Lung (tissue), 12 donors: ENCODE data around the gene PXK. TPM values are rescaled to one million over a fixed set of nuclear protein-coding genes. Genes with fewer than 3 reads are reported as not detected.

Source experiments
- ATAC-seq: fragments of 200-7000 bp; cut with Tn5 transposase; one replicate; pipeline ENCODE4 v1.9.1; 2020; ENCODE audit warnings: moderate number of reproducible peaks; ENCODE audit not compliant: insufficient read depth, low FRiP score
- DNase-seq, 3 donors: peaks; one replicate each; pipeline ENCODE4 v3.0.0-alpha.2; 2013 to 2017
- H3K27ac ChIP-seq, 2 donors: one replicate each; pipeline ENCODE4 v1.5.1; 2013; ENCODE audit warnings: mild to moderate bottlenecking in 2 of 2, moderate library complexity in 2 of 2, control low read depth in 1 of 2, inconsistent platforms in 1 of 2, low read depth in 1 of 2, low read length in 1 of 2
- H3K27me3 ChIP-seq, 3 donors: one replicate each; pipeline ENCODE4 v1.5.1; 2013; ENCODE audit warnings: low read length in 2 of 3; ENCODE audit not compliant: control insufficient read depth in 3 of 3, insufficient read depth in 3 of 3
- H3K36me3 ChIP-seq, 4 donors: one replicate each; pipeline ENCODE4 v1.5.1; 2013; ENCODE audit warnings: low read length in 4 of 4, mild to moderate bottlenecking in 1 of 4, moderate library complexity in 1 of 4; ENCODE audit not compliant: control insufficient read depth in 4 of 4, insufficient read depth in 4 of 4
- H3K4me1 ChIP-seq, 5 donors: one replicate each; pipeline ENCODE4 v1.5.1; 2013; ENCODE audit warnings: low read length in 5 of 5, mild to moderate bottlenecking in 2 of 5, moderate library complexity in 1 of 5; ENCODE audit not compliant: control insufficient read depth in 5 of 5, insufficient read depth in 5 of 5
- H3K4me3 ChIP-seq: one replicate; pipeline ENCODE4 v1.5.1; 2013; ENCODE audit warnings: mild to moderate bottlenecking, control low read depth, moderate library complexity
- H3K9ac ChIP-seq, 2 donors: one replicate each; pipeline ENCODE4 v1.5.1; 2013; ENCODE audit warnings: low read length in 2 of 2, control low read depth in 1 of 2; ENCODE audit not compliant: insufficient read depth in 1 of 2
- H3K9me3 ChIP-seq, 4 donors: one replicate each; pipeline ENCODE4 v1.5.1; 2013; ENCODE audit warnings: low read length in 3 of 4, mild to moderate bottlenecking in 1 of 4, moderate library complexity in 1 of 4; ENCODE audit not compliant: control insufficient read depth in 4 of 4, insufficient read depth in 3 of 4
- CTCF ChIP-seq: IDR thresholded peaks from 2 replicates; pipeline ENCODE4 v1.5.1; 2012; ENCODE audit warnings: mild to moderate bottlenecking; ENCODE audit errors: control extremely low read depth, extremely low read depth
- WGBS, 2 donors: extraction: QIAGEN DNeasy Blood & Tissue Kit; methylation state at CpG; one replicate each; pipeline ENCODE4 v1.1.7; 2013; 5-methylcytosine and 5-hydroxymethylcytosine counted together
- polyA plus RNA-seq, 2 donors: library from polyadenylated mRNA; stranded (reverse); fragments of 200-250 nt; gene quantifications; one replicate each; pipeline ENCODE4 v1.2.1, GENCODE V29; 2013
- total RNA-seq, 2 donors: library from RNA; depleted of rRNA in 1 of 2; stranded (reverse); fragments of >200 nt in 1 of 2; gene quantifications; one replicate each; pipeline ENCODE4 v1.2.1, GENCODE V29; 2014 to 2021
- donor health status: control.
- donor health status: control.
- donor health status: Bipolar disorder and iron deficiency.
- donor health status: healthy.
- donor health status: DM: yes; HTN: yes; CAD: no.

The PXK gene
- total and polyA plus RNA-seq, 4 donors = 6.0 to 41.7 (median 22.1) TPM

- Histone ChIP-seq H3K27me3 (no peaks in the 10 kb centered on the region), H3K4me1 (peaks cover 0 to 11% (median 0%) of the 10 kb centered on the region in 5 donors), H3K4me3 (no peak overlapping the region), H3K9me3 (peaks cover 0 to 3% (median 0%) of the 10 kb centered on the region in 4 donors), H3K9ac (no peak overlapping the region), H3K36me3 (peaks cover 25 to 55% (median 40%) of the 10 kb centered on the region in 4 donors), H3K27ac (no peak overlapping the region)
- DNase-seq (no peak), ATAC-seq (no peak)
- WGBS, 2 donors = 70 to 85% methylated on average over 2 of the region's 2 CpGs
- no peak for TF ChIP-seq CTCF
Observed at GRCh38 chr3:58425782-58426181, 93.1 kb downstream of the PXK start.

GRCh38 chr3:58427661-58428361, 95.1 kb downstream of the PXK start:
- H3K9me3 ChIP-seq = peaks cover 0 to 3% (median 0%) of the 10 kb centered on the region in 4 donors
- peaks cover 0 to 11% (median 2%) of the 10 kb centered on the region in 5 donors for H3K4me1 ChIP-seq
- 68 to 73% methylated on average over 7 of the region's 7 CpGs for WGBS, 2 donors
- no peaks in the 10 kb centered on the region for H3K27me3 ChIP-seq
- no peak overlapping the region for H3K4me3 ChIP-seq
- H3K36me3 ChIP-seq = peaks cover 26 to 59% (median 34%) of the 10 kb centered on the region in 4 donors
- no peak overlapping the region for H3K9ac ChIP-seq
- no peak overlapping the region for H3K27ac ChIP-seq
- DNase-seq = no peak
- ATAC-seq = no peak
- no peak for TF ChIP-seq CTCF

GRCh38 chr3:58429657-58430056, 97.0 kb downstream of the PXK start:
- Histone ChIP-seq H3K36me3 (peaks cover 24 to 47% (median 32%) of the 10 kb centered on the region in 4 donors), H3K9ac (no peak overlapping the region), H3K27ac (no peak overlapping the region), H3K9me3 (peaks cover 0 to 3% (median 0%) of the 10 kb centered on the region in 4 donors), H3K4me3 (no peak overlapping the region), H3K27me3 (no peaks in the 10 kb centered on the region), H3K4me1 (peaks cover 0 to 13% (median 2%) of the 10 kb centered on the region in 5 donors)
- no peak for TF ChIP-seq CTCF
- 0 to 55% methylated on average over 1 of the region's 1 CpG for WGBS, 2 donors
- ATAC-seq (no peak), DNase-seq (no peak)
